ENCODE data around the gene MBP.

DNA sequence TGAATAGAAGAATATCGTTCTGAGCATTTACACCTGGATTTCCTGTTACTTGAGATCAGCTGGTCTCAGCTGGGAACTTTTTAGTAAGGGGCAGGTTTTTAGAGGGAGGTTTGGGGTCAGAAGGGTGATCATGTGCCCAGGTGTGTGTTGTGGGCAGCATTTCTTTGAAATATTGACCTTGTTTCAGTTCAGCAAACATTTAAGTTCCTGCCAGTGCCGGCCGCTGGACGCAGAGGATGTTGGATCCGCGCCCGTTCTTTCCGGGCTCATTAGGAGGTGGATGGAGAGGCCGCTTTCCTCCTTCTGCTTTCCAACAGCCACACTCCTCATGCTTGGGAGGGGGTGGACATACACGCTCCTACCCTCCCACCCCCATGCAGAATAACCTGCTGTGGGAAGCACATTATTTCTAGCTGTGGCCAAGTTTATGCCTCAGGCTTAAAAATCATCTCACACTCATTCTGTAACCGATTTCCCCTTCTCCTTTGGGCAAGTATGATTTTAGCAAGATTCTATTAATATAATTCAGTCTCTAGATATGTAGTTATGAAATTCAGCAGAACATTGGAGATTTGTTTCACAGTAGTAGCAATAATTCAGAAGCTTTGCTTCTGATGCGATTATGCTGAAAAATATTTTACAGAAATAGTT lies 178.9 kb downstream of the MBP start:
- TF ChIP-seq CTCF (conservative IDR thresholded peaks at IDR 0.05; ENCODE audit: low read length) (no peak), EZH2phosphoT487 (IDR thresholded peaks at IDR 0.05; ENCODE audit: borderline replicate concordance, low read depth, low read length) (no peak)

Data from OCI-LY7 (cell line).